ENCODE measurements around the gene ZNF19.

Gene ZNF19

GRCh38 chr16:71484006-71484893 is 4.9 kb downstream of the ZNF19 start:
- peak; percentile 82 for DNase-seq (ENCODE audit: low spot score)

DNA sequence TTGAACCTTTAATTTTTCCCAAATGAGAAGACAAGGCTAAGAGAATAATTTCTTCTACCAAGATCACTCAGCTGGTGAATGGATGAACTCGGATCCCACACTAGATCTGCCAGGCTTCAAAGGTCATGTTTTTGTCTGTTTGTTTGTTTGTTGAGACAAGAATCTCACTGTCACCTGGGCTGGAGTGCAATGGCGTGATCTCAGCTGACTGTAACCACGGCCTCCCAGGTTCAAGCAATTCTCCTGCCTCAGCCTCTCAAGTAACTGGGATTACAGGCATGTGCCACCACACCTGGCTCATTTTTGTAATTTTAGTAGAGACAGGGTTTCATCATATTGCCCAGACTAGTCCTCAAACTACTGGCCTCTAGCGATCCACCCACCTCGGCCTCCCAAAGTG is 6.6 kb downstream of the ZNF19 start:
- DNase-seq (ENCODE audit: low spot score): no peak

DNA sequence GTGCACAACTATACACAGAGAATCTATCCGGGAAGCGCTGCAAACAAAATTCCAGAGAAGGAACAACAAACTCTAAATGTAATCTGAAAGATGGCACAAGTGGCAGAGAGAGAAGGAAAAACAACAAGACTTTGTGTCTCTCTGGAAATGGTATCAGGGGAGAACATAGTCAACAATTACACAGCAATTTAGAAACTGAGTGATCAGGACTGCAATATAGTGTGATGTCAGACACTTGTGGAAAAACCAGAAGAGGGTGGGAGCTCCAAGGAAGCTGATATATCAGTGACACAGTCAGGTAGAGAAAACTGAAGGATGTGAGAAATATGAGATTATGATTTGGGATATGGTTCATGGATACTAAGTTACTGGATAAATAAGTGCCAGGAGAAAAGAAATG is 8.2 kb downstream of the ZNF19 start:
- DNase-seq (ENCODE audit: low spot score): no peak

DNA sequence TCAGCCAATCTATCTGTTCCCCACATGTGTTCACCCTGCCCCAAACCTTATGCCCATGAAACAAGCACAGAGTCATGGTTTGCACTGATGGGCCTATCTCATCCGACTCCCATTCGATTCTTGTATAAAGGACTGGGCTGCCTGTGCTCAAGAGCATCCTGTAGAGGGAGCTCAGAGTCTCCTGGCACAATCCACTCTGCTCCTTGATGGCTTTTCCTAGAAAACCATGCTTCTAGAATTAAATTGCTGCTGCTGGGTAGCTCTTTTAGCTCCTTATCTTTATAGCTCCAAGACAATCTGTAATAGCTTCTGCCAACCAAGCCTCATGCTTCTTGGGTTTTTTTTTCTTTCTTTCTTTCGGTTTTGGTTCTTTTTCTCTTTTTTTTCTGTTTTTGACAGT is 9.7 kb downstream of the ZNF19 start:
- DNase-seq (ENCODE audit: low spot score): no peak

DNA sequence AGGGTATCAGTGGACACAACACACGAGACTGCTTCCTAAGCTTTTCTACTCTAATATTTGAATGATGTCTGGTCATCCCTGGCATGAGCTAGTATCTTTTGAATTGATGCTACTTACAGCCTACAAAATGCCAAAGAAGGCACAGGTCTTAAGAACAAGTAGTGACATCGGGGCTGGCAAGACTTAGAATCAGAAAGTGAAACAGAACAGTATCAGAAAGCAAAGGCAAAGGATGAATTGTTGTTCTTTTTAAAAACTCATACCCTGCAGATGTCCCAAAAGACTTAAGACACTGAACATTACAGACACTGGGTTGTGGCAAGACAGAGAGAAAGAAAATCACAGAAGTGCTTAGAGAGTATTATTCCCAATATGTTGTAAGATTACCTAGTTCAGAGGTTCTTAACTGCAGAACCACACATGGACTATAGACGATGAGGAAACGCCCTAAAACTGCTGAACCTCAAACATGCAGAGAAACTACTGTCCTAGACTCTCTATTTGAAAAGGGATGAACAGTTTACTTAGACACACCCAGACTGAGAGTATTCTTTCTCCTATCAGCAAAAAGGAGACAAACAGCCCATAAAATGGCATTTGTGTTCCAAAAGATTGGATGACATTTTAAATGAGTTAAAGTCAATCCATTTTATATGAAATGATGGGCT is 12.5 kb downstream of the ZNF19 start:
- DNase-seq (ENCODE audit: low spot score): no peak

- DNase-seq (ENCODE audit: low spot score): no peak
These were observed 14.3 kb downstream of the ZNF19 start for GRCh38 chr16:71474864-71475263.

DNA sequence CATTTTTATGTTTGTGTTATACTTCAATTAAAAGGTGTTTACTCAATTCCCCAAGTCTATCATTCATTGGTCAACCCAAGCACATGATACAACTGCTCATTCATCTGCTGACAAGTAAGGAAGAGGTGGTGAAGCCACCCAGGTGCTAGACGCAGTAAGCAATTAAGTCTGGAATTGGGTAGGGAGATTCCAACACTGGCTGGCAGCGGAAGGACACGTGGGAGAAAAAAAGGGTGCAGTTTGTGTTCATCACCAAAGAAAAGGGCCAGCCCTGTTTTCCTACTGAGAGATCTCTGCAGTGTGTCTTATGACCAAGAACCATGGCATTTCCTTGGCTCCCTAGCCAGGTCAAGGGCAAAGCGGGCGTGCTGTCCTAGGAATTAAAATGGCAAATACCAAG is 15.2 kb downstream of the ZNF19 start:
- no peak for DNase-seq (ENCODE audit: low spot score)

DNA sequence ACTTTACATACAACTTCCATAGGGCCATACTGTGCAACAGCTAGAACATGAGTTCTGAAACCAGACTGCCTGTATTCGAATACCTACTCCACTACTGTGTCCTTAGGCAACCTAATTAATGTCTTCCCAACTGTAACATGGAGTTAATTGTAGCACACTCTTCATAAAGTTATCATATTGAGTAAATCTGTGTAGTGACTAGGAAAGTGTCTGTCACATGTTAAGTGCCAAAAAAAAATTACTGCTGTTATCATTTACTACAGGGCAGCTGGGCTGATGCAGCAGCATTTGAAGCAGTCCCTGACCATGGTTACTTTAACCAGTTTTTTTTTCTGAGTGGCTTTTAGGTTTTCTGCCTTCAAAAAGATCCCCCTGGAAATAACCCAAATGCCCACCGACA is 16.2 kb downstream of the ZNF19 start:
- DNase-seq (ENCODE audit: low spot score): no peak

DNA sequence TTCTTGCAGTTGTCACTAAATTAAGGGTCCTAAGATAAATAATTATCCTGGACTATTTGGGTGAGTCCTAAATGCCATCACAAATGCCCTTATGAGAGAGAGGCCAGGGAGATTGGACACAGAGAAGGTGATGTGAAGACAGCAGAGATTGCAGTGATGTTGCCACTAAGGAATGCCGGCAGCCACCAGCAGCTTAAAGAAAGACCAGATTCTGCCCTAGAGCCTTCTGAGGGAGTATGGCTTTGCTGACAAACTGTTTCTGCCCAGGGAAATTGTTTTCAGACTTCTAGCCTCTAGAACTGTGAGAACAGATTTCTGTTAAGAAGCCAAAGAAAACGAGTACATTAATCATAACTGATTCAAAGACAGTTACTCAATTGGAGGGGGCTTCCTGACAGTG is 17.1 kb downstream of the ZNF19 start:
- no peak for DNase-seq (ENCODE audit: low spot score)

GRCh38 chr16:71467810-71468209 is 21.3 kb downstream of the ZNF19 start:
- peak; percentile 38 for DNase-seq (ENCODE audit: low spot score)

GRCh38 chr16:71464231-71464630 is 24.9 kb downstream of the ZNF19 start:
- no peak for DNase-seq (ENCODE audit: low spot score)

GRCh38 chr16:71461686-71462648 is 27.2 kb downstream of the ZNF19 start, which contains the start of gene ZNF23:
TSS of gene ZNF23 (minus strand) at chr16:71462247. CDS start at chr16:71456796, 5,451 bp downstream.
- peak; percentile 67 for DNase-seq (ENCODE audit: low spot score)

DNA sequence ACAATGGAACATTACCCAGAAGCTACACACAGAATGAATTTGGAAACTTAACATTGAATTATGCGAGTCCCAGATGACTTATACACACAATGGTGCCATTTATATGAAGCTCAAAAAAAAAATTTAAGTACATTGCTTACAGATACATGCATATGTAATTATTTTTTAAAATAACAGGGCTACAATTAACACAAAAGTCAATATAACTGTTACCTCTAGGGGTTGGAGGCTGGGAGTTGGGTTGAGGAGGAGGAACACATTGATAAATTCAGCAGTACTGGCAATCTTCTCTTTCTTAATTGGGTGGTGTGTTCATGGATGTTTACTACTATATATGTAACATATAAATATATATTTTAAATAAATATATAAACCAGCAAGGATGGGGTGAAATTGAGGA is 28.2 kb downstream of the ZNF19 start:
- DNase-seq (ENCODE audit: low spot score): no peak

- DNase-seq (ENCODE audit: low spot score): no peak
These were observed 28.9 kb downstream of the ZNF19 start for GRCh38 chr16:71460236-71460635.

- no peak for DNase-seq (ENCODE audit: low spot score)
These were observed 29.6 kb downstream of the ZNF19 start for GRCh38 chr16:71459510-71459909.

- DNase-seq (ENCODE audit: low spot score): no peak
These were observed 32.3 kb downstream of the ZNF19 start for GRCh38 chr16:71456801-71457200.

- DNase-seq (ENCODE audit: low spot score): no peak
These were observed 36.1 kb downstream of the ZNF19 start for GRCh38 chr16:71453036-71453435.

DNA sequence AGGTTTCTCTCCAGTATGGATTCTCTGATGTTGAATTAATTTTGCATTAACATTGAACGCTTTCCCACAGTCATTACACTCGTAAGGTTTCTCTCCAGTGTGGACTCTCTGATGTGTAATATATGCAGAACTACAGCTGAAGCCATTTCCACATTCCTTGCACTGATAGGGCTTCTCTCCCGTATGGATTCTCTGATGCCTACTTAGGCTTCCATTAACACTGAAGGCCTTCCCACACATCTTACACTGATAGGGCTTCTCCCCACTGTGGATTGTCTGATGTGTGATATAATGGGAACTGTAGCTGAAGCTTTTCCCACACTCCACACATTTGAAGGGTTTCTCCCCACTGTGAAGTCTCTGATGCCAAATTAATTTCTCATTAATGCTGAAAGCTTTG is 40.1 kb downstream of the ZNF19 start:
- no peak for DNase-seq (ENCODE audit: low spot score)

- no peak for DNase-seq (ENCODE audit: low spot score)
These were observed 40.8 kb downstream of the ZNF19 start for GRCh38 chr16:71448274-71448866.

GRCh38 chr16:71443714-71444113 is 45.4 kb downstream of the ZNF19 start:
- DNase-seq (ENCODE audit: low spot score): no peak

DNA sequence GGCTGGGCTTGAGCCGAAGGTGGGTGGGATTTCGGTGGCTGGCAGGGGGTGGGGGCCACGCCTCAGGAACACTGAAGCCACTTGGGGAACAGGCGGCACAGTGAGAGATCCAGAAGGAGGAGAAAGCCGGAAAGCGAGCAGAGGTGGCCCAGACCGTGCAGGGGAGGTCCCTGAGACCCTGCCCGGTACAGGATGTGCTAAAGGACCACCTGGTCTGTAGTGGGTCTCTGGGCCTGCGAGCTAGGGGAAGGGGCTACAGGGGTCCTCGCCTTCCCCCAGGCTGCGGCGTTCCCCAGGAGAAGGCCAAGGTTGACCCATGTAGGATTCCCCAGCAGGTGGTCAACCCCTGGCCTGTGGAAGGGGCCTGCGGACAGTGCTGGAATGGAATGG is 47.1 kb downstream of the ZNF19 start, which contains the start of gene TLE7:
TSS of gene TLE7 (minus strand) at position 4 of the 390 bp plus-strand sequence. CDS start 8,730 bp downstream, outside the sequence.
- DNase-seq (ENCODE audit: low spot score): no peak

All from kidney capillary endothelial cell (primary cell).